Trophoblast cell (in vitro differentiated cells and primary cell): ENCODE results near the gene DUSP8.

ENCODE experiments used
- DNase-seq, 2 donors: peaks; one replicate each; pipeline ENCODE4 v3.0.0-alpha.2; 2016
- H2AFZ ChIP-seq: 2 replicates; pipeline ENCODE4 v1.6.1; 2013; ENCODE audit warnings: low read length, moderate library complexity, mild to moderate bottlenecking; ENCODE audit not compliant: insufficient read depth, poor library complexity
- H2AK5ac ChIP-seq: 2 replicates; pipeline ENCODE4 v1.6.1; 2013; ENCODE audit warnings: mild to moderate bottlenecking, low read length
- H2BK120ac ChIP-seq: 2 replicates; pipeline ENCODE4 v1.6.1; 2013; ENCODE audit warnings: low read length, mild to moderate bottlenecking, moderate library complexity; ENCODE audit not compliant: insufficient read depth, poor library complexity
- H2BK12ac ChIP-seq: 2 replicates; pipeline ENCODE4 v1.6.1; 2013; ENCODE audit warnings: mild to moderate bottlenecking, low read length, moderate library complexity
- H2BK5ac ChIP-seq: 2 replicates; pipeline ENCODE4 v1.6.1; 2013; ENCODE audit warnings: low read length, low read depth, moderate library complexity, mild to moderate bottlenecking; ENCODE audit not compliant: poor library complexity
- H3K14ac ChIP-seq: 2 replicates; pipeline ENCODE4 v1.6.1; 2013; ENCODE audit warnings: mild to moderate bottlenecking, low read length
- H3K18ac ChIP-seq: 2 replicates; pipeline ENCODE4 v1.6.1; 2013; ENCODE audit warnings: mild to moderate bottlenecking, low read length
- H3K23ac ChIP-seq: 2 replicates; pipeline ENCODE4 v1.6.1; 2013; ENCODE audit warnings: low read length
- H3K27ac ChIP-seq: 2 replicates; pipeline ENCODE4 v1.5.1; 2013; ENCODE audit warnings: low read depth, mild to moderate bottlenecking, inconsistent platforms, low read length, moderate library complexity
- H3K27me3 ChIP-seq: 2 replicates; pipeline ENCODE4 v1.6.1; 2013; ENCODE audit warnings: inconsistent platforms, mild to moderate bottlenecking, low read length, moderate library complexity; ENCODE audit not compliant: insufficient read depth
- H3K36me3 ChIP-seq, 2 experiments: 1 replicate in 1 of 2; 2 replicates in 1 of 2; pipeline ENCODE4 v1.6.1; 2013; ENCODE audit warnings: low read length in 2 of 2, mild to moderate bottlenecking in 2 of 2, moderate library complexity in 1 of 2; ENCODE audit not compliant: insufficient read depth in 2 of 2, control insufficient read depth in 1 of 2
- H3K4ac ChIP-seq: 2 replicates; pipeline ENCODE4 v1.6.1; 2013; ENCODE audit warnings: low read depth, mild to moderate bottlenecking, low read length, moderate library complexity
- H3K4me1 ChIP-seq, 2 experiments: 1 replicate in 1 of 2; 2 replicates in 1 of 2; pipeline ENCODE4 v1.6.1; 2013; ENCODE audit warnings: low read length in 2 of 2, mild to moderate bottlenecking in 2 of 2, moderate library complexity in 1 of 2; ENCODE audit not compliant: insufficient read depth in 2 of 2, control insufficient read depth in 1 of 2
- H3K4me2 ChIP-seq: 2 replicates; pipeline ENCODE4 v1.6.1; 2013; ENCODE audit warnings: inconsistent platforms, mild to moderate bottlenecking, low read length, moderate library complexity
- H3K4me3 ChIP-seq: 2 replicates; pipeline ENCODE4 v1.5.1; 2013; ENCODE audit warnings: mild to moderate bottlenecking, low read depth, low read length, inconsistent platforms
- H3K79me1 ChIP-seq: one replicate; pipeline ENCODE4 v1.6.1; 2013; ENCODE audit warnings: low read length
- H3K79me2 ChIP-seq: 2 replicates; pipeline ENCODE4 v1.6.1; 2013; ENCODE audit warnings: low read length, mild to moderate bottlenecking; ENCODE audit not compliant: control insufficient read depth, insufficient read depth, poor library complexity
- H3K9ac ChIP-seq: 2 replicates; pipeline ENCODE4 v1.6.1; 2013; ENCODE audit warnings: mild to moderate bottlenecking, low read length
- H3K9me3 ChIP-seq: 2 replicates; pipeline ENCODE4 v1.6.1; 2013; ENCODE audit warnings: low read depth, mild to moderate bottlenecking, control low read depth, inconsistent platforms, low read length; ENCODE audit not compliant: insufficient read depth
- H4K12ac ChIP-seq: 2 replicates; pipeline ENCODE4 v1.6.1; 2013; ENCODE audit warnings: low read depth, mild to moderate bottlenecking, low read length, moderate library complexity
- H4K8ac ChIP-seq: 2 replicates; pipeline ENCODE4 v1.6.1; 2013; ENCODE audit warnings: low read depth, mild to moderate bottlenecking, low read length, moderate library complexity
- H4K91ac ChIP-seq: one replicate; pipeline ENCODE4 v1.6.1; 2013; ENCODE audit warnings: low read depth, mild to moderate bottlenecking, low read length, moderate library complexity
- WGBS: extraction: QIAGEN DNeasy Blood & Tissue Kit; methylation state at CpG from one replicate; pipeline ENCODE4 v1.1.7; 2013; ENCODE audit warnings: missing lambda C conversion rate; ENCODE audit not compliant: insufficient read length, insufficient coverage; ENCODE audit errors: extremely low coverage; 5-methylcytosine and 5-hydroxymethylcytosine counted together

DUSP8 gene

GRCh38 chr11:1504138-1504537 is 67.9 kb downstream of the DUSP8 start:
- Histone ChIP-seq H3K36me3 (peaks cover 0 to 2% of the 10 kb centered on the region in 2 experiments), H4K91ac (no peak overlapping the region), H3K9ac (no peak overlapping the region), H3K4me1 (no peaks in the 10 kb centered on the region), H3K4me2 (no peak overlapping the region), H4K12ac (no peak overlapping the region), H3K9me3 (peaks cover 8% of the 10 kb centered on the region), H3K27me3 (no peaks in the 10 kb centered on the region), H2BK12ac (no peak overlapping the region), H4K8ac (no peak overlapping the region), H3K4me3 (no peak overlapping the region), H3K79me1 (no peaks in the 10 kb centered on the region), H3K27ac (no peak overlapping the region), H2AFZ (no peak overlapping the region), H3K14ac (no peak overlapping the region), H3K79me2 (peaks cover 4% of the 10 kb centered on the region), H3K18ac (no peak overlapping the region), H2BK120ac (no peak overlapping the region), H3K4ac (no peak overlapping the region), H3K23ac (no peak overlapping the region), H2AK5ac (no peak overlapping the region), H2BK5ac (no peak overlapping the region)
- WGBS = no CpG with 5 or more reads among the region's 9 CpGs
- no peak for DNase-seq
